ENCODE measurements around the gene RNF111.

Gene RNF111

DNA sequence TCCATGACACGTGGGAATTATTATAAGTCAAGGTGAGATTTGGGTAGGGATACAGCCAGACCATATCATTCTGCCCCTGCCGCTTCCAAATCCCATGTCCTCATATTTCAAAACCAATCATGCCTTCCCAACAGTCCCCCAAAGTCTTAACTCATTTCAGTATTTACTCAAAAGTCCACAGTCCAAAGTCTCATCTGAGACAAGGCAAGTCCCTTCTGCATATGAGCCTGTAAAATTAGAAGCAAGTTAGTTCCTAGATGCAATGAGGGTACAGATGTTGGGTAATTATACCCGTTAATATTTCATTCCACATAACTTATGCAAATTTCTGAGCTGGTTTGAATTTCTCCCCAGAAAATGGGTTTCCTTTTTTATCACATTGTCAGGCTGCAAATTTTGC is 47.7 kb downstream of the RNF111 start:
- no peak overlapping the region for H3K4me3 ChIP-seq (ENCODE audit: low read depth, low read length)
- TF ChIP-seq, protein P1, sequence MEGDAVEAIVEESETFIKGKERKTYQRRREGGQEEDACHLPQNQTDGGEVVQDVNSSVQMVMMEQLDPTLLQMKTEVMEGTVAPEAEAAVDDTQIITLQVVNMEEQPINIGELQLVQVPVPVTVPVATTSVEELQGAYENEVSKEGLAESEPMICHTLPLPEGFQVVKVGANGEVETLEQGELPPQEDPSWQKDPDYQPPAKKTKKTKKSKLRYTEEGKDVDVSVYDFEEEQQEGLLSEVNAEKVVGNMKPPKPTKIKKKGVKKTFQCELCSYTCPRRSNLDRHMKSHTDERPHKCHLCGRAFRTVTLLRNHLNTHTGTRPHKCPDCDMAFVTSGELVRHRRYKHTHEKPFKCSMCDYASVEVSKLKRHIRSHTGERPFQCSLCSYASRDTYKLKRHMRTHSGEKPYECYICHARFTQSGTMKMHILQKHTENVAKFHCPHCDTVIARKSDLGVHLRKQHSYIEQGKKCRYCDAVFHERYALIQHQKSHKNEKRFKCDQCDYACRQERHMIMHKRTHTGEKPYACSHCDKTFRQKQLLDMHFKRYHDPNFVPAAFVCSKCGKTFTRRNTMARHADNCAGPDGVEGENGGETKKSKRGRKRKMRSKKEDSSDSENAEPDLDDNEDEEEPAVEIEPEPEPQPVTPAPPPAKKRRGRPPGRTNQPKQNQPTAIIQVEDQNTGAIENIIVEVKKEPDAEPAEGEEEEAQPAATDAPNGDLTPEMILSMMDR (IDR thresholded peaks at IDR 0.05; ENCODE audit: low read depth, low read length), result no peak

DNA sequence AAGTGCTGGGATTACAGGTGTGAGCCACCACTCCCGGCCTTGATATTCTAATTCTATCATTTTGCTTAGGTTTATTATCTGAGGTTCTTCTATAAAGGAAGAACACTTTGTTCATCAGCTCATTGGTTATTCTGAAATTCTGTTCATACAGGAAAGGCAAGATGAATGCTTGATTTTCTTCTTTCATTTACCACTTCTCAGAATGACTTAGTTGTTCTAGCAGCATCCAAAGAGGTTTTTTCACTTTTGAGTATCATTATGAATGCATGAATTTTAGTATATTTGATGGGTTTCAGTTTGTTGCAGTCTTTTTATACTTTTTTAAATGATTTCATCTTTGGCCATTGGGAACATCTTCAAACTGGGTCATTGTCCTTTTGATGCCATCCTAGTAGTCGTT is 51.8 kb downstream of the RNF111 start:
- TF ChIP-seq, protein P1 (IDR thresholded peaks at IDR 0.05; ENCODE audit: low read depth, low read length), result no peak
- no peak overlapping the region for H3K4me3 ChIP-seq (ENCODE audit: low read depth, low read length)

DNA sequence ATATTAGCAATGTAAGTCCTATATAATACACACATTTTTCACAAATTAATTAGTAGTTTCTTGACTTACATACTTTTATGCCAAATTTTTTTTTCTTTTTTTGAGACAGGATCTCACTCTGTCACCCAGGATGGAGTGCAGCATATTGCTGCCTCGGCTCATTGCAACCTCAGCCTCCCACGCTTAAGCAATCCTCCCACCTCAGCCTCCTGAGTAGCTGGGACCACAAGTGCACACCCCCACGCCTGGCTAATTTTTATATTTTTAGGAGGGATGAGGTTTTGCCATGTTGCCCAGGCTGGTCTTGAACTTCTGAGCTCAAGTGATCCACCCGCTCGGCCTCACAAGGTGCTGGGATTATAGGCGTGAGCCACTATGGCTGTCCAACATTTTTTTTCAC is 54.6 kb downstream of the RNF111 start:
- no peak overlapping the region for H3K4me3 ChIP-seq (ENCODE audit: low read depth, low read length)
- TF ChIP-seq, protein P1 (IDR thresholded peaks at IDR 0.05; ENCODE audit: low read depth, low read length), result no peak

DNA sequence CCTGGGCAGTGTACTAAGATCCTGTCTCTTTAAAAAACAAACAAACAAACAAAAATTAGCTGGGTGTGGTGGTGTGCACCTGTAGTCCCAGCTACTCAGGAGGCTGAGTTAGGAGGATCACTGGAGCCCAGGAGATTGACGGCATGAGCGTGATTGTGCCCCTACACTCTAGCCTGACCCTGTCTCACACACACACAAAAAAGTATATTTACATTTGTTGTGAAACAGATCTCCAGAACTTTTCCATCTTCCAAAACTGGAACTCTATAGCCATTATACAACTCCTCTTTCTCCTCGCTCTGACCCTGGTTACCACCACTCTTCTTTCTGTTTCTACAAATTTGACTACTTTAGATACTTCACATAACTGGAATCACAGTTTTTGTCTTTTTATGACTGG is 61.4 kb downstream of the RNF111 start:
- TF ChIP-seq, protein P1 (IDR thresholded peaks at IDR 0.05; ENCODE audit: low read depth, low read length), result no peak
- no peak overlapping the region for H3K4me3 ChIP-seq (ENCODE audit: low read depth, low read length)

DNA sequence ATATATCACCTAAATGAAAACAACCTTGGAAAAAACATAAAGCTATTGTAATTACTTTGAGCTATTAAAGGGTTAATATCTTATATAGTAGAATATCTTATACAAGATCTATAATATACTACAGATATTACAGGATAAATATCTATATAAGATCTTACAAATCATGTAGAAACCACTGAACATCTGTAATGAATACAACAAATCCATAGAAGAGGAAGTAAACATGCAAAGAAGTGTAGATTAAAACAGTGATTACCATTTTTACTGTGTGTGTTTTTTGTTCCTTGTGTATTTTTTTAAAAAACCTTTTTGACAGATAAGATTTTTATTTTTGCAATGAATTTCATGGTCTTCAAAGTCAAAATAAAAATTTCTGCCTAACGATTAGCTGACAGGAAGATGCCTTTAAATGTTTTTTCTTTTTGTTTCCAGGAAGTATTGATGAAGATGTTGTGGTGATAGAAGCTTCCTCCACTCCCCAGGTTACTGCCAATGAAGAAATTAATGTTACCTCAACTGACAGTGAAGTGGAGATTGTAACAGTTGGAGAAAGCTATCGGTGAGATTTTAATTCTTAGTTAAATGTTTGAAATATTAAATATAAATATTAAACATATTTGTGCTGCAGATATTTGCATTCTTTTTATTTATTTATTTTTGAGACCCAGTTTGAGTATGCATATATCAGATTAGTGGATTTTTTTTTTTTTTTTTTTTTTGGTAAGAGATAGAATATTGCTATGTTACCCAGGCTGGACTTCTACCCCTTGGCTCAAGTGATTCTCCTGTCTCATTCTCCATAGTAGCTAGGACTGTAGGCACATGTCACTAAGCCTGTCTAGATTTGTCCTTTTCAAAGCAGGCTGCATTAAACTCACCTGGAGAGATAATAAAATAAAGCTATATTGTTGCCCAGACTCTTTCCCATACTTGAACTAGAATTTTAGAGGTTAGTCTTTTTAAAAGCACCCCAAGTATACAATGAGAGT is 64.7 kb downstream of the RNF111 start:
- H3K4me3 ChIP-seq (ENCODE audit: low read depth, low read length), result no peak overlapping the region
- TF ChIP-seq, protein P1 (IDR thresholded peaks at IDR 0.05; ENCODE audit: low read depth, low read length), result no peak

DNA sequence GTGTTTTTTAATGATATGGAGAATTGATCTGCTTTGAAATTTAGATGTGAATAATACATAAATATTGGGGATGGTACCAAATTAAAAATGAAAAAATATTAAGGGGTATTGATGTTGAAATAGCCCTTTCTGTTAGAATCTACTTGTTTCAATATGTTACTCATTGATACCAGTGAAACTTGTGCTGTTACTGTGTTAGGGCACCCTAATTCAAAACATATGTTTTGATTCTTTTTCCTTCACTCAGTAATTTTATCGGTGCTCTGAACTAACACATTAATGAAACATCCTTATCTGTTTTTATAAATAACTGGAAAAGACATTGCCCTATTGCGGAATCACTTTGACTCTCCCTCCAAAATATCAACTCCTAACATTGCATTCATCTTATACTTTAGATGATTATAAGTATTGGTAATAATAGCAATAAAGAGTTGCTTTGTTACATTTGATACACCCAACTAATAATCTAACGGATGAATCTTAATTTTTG is 65.5 kb downstream of the RNF111 start:
- no peak overlapping the region for H3K4me3 ChIP-seq (ENCODE audit: low read depth, low read length)
- TF ChIP-seq, protein P1 (IDR thresholded peaks at IDR 0.05; ENCODE audit: low read depth, low read length), result no peak

DNA sequence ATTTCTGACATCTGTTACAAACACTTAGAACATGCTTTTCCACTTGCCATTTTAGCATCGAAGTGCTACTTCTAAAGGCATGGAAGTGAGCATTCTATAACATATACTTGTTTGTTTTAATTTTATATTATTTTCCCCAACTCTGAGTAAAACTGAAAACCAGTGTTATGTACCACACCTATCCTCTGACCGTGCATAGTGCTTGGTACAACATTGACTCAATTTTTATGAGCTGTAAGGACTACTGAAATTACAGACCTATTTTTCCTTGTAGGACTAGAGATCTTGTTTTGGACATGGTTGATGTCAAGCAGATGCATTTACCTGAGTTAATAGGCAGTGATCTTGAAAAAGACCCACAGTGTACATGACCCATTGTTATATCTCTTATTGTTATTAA is 66.0 kb downstream of the RNF111 start:
- H3K4me3 ChIP-seq (ENCODE audit: low read depth, low read length), result no peak overlapping the region
- TF ChIP-seq, protein P1 (IDR thresholded peaks at IDR 0.05; ENCODE audit: low read depth, low read length), result no peak
